HG03103 (cell line): ENCODE measurements around the gene PBX4.
"Not testable (repeated sequence)": the region's sequence is repeated elsewhere in the genome, so short reads cannot be mapped to it uniquely, and the experiment has no call there.

Experiments used
- ATAC-seq: cut with Tn5 transposase; IDR thresholded peaks from one replicate; pipeline ENCODE4 v1.9.1; 2021; ENCODE audit warnings: low read depth; ENCODE audit not compliant: unreplicated experiment

Gene PBX4

GRCh38 chr19:19628501-19629134, 10.1 kb upstream of the PBX4 start:
- no peak for ATAC-seq

DNA sequence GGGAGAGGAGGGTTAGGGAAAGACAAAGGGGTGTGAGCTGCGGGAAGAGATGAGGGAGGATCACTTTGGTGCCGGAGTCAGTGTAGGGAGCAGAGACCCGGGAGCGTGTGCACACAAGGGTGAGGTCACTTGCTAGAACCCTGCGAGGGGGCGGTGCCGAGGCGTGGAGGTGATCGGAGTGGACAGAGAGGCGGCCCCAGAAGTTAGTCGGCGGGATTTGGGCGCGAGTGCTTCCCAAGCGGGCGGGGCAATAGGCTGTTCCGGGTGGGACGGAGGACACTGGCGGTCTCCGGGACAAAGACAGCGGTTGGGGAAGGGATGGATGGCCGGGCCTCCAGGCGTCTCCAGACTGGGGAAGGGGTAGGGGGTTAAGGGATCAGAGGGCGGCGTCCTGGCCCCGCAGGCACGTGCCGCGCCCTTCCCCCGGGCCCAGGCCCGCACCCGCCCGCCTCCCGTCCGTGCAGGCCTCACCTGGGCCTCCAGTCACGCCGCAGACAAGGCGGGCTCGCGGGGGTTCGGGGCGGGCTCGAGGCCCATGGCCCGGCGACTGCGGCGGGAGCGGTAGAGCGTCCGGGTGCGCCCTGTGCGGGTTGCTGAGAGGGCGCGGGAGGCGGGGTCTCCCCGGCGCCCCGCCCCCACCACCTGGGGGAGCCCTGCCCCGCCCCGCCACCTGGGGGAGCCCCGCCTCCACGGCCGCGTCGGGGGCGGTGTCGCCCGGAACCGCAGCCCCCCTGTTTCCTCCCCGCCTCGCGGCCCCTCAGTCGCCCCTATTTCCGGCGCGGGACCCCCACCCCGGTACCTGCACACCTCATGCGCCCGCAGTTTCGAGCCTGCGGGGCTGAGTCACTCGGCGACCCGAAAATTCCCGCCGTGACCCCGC, 9.4 kb upstream of the PBX4 start, which contains the start of gene LPAR2:
Gene LPAR2 (minus strand): TSS at position 600 of the 880 bp plus-strand sequence. CDS start 945 bp downstream, outside the sequence.
- ATAC-seq: peak; percentile 61

DNA sequence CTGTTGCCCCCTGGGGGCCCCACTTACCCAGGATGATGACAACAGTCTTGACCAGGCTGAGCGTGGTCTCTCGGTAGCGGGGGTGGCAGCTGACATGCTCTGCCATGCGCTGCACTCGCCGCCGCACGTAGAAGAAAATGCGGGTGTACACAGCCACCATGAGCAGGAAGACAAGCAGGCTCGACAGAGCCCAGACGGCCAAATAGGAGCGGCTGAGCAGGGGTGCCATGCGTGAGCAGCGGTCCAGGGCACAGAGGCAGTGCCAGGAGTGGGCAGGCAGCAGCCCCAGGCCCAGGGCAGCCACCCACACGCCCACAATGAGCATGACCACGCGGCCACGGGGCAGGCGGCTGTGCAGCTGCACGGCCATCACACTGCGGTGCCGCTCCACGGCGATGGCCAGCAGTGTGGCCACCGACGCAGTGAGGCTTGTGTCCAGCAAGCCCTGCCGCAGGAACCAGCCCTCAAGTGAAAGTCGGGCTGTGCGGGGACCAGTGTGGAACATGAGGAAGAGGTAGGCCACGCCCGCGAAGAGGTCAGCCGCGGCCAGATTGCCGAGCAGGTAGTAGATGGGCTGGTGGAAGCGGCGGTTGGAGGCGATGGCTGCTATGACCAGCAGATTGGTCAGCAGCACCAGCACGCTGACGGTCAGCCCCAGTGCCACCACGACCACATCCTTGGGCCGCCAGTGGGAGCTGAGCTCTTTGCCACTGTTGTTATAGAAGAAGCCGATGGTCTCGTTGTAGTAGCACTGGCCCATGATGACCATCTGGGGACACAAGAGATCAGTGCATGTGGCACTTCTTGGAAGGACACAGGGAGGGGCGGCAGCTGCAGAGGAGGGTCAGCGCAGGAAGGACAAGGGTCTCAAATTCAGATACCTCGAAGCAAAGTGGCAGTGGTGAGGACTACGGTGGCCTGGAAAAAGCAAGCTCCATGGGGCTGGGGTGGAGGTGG, 8.3 kb upstream of the PBX4 start:
- no peak for ATAC-seq

GRCh38 chr19:19624032-19624570, 5.6 kb upstream of the PBX4 start:
- ATAC-seq: no peak

- no peak for ATAC-seq
Observed at GRCh38 chr19:19623383-19623782, 4.9 kb upstream of the PBX4 start.

GRCh38 chr19:19619849-19620210, 1.3 kb upstream of the PBX4 start:
- no peak for ATAC-seq

DNA sequence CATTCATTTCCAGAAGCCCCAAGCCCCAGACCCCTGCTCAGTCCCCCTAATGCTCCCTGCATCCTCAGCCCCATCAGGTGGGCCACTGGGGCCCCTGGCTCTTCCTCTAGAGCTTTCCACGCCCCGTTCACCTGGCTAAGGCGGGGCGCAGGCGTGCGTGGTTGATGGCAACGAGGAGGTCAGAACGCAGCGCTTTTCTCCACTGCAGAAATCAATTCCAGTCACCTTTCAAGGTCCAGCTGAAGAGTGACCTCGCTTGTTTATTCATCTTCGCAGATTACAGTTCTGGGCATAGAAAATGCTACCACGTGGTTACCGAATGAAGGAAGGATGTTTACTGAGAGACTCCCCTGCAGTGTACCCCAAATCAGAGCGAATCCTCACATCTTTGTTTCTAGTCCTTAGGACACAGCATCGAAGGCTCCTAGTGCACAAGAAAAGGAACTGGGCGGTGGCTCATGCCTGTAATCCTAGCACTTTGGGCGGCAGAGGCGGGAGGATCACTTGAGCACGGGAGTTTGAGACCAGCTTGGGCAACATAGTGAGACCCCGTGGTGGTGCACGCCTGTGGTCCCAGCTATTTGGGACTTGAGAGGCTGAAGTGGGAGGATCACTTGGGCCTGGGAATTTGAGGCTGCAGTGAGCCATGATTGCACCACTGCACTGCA, 828 bp upstream of the PBX4 start:
- ATAC-seq: no peak

- no peak for ATAC-seq
Observed at GRCh38 chr19:19615086-19615485, 3.4 kb downstream of the PBX4 start.

GRCh38 chr19:19613506-19613905, 5.0 kb downstream of the PBX4 start:
- ATAC-seq: no peak

DNA sequence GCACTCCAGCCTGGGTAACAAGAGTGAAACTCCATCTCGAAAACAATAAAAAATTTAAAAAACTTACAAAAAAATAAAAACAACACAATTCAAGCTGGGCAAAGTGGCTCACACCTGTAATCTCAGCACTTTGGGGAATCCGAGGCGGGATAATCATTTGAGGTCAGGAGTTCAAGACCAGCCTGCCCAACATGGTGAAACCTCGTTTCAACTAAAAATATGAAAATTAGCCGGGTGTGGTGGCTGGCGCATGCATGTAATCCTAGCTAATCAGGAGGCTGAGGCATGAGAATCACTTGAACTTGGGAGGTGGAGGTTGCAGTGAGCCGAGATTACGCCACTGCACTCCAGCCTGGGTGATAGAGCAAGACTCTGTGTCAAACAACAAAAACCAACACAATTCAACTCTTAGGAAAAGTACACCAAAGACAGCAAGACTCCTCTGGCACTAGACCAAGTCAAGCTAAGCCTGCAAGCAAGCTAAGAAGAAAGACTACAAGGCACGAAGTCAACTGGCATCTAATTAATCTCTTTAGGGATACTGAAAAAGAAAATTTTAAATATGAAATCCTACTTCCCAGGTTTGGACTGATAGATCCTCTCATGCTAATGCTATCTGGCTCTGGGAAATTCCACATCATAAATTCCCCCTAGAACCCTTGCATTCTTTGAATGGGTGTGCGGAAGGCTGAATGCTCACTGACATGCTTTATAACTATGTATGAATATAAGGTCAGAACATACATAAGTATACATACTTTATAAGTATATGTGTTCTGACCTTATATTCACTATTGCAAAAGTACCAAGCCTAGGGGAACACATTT, 7.9 kb downstream of the PBX4 start:
- no peak for ATAC-seq

DNA sequence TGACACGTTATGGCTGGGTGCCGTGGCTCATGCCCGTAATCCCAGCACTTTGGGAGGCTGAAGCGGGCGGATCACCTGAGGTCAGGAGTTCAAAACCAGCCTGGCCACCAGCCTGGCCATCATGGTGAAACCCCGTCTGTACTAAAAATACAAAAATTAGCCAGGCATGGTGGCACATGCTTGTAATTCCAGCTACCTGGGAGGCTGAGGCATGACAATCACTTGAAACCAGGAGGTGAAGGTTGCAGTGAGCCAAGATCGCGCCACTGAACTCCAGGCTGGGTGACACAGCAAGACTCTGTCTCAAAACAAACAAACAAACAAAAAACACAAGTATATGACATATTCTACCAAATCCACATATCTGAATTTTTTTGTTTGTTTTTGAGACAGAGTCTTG, 11.8 kb downstream of the PBX4 start:
- ATAC-seq: not testable (repeated sequence)

DNA sequence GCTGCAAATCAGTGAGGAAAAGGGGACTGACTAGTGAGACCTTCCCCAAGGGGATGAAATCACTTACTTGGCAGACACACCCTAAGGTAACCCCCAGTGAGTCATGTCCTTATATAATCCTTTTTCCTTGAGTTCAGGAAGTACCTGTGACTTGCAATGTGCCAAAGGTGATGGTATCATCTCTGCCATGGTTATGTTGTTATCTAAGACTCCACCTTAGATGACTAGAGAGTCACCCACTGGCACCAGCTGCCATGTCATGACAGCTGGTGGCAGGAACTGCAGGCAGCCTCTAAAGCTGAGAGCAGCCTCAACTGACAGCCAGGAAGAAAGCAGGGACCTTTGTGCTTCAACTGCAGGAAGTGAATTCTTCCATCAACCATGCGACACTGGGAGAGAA, 12.5 kb downstream of the PBX4 start:
- no peak for ATAC-seq

GRCh38 chr19:19602713-19603324, 15.7 kb downstream of the PBX4 start:
- no peak for ATAC-seq

- ATAC-seq: no peak
Observed at GRCh38 chr19:19602136-19602712, 16.3 kb downstream of the PBX4 start.

GRCh38 chr19:19600793-19601330, 17.6 kb downstream of the PBX4 start:
- no peak for ATAC-seq

DNA sequence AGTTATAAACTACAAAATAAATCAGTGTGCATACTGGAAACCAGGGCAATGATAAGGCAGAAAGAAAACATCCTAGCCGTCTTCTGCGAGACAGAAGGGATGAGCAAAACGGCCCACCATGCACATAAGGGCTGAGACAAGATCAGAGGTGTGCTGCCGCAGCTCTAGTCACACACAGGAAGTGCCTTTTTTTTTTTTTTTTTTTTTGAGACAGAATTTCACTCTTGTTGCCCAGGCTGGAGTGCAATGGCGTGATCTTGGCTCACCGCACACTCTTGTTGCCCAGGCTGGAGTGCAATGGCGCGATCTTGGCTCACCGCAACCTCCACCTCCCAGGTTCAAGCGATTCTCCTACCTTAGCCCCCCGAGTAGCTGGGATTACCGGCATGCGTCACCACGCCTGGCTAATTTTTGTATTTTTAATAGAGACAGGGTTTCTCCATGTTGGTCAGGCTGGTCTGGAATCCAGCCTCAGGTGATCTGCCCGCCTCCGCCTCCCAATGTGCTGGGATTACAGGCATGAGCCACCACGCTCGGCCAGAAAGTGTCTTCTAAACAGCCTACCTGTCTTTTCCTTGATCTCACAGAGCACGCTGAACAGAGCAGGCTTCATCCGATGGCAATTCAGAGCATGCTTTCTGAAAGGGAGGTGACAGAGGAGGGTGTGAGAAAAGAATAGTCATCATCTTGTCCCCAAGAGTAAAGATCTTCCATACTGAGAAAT, 19.6 kb downstream of the PBX4 start:
- ATAC-seq: not testable (repeated sequence)

DNA sequence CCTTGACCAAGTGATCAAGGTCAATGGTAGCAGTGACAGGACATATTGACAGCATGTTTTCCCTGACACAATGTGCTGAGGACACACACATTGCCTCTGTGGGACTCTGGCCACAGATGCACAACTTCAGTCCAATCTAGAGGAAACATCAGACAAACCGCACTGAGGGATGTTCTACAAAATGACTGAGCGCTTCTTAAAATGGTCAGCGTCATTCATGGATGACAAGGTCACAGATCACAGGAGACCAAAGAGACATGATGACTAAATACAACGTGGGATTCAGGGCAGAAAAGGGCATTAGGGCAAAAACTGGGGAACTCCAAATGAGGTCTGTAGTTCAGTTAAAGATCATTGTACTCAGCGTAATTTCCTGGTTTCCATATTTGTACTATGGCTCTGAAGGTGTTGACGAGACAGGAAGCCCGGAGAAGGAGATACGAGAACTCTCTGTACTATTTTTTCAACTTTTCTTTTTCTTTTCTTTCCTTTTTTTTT, 20.6 kb downstream of the PBX4 start:
- ATAC-seq: peak; percentile 64
